ENCODE data around the gene KATNAL1.
"Not testable (repeated sequence)": the region's sequence is repeated elsewhere in the genome, so short reads cannot be mapped to it uniquely, and the experiment has no call there.

Gene KATNAL1

DNA sequence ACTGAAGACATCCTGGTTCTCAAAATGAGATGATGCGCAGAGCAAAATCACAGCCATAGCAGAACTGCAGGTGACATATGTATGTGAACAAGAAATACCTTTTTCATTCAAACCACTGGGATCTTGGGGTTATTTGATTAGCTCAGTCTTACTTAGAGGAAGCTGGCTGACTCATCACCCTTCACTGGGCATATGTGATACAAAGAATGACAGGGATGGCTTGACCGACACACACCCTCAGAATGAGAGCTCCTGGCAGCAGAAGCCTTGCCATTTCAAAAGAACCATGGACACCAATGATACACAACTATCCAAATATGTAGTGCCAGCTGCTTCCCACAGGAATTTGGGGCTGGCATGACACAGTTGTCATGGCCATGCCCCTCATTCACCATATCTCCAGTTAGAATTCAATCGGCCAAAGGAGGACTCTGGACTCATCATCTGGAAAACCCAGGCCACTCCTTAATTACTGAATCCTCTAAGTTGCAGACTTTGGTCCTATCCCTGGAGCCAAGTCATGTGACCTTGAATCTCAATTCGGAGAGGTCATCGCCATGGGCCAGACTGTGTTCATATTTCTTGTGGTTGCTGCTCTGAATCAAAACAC lies 115.8 kb downstream of the KATNAL1 start:
- no peak overlapping the region for H3K4me3 ChIP-seq (ENCODE audit: low read length)
- TF ChIP-seq ZNF274 (IDR thresholded peaks at IDR 0.05; ENCODE audit: low read depth, low read length) = no peak

DNA sequence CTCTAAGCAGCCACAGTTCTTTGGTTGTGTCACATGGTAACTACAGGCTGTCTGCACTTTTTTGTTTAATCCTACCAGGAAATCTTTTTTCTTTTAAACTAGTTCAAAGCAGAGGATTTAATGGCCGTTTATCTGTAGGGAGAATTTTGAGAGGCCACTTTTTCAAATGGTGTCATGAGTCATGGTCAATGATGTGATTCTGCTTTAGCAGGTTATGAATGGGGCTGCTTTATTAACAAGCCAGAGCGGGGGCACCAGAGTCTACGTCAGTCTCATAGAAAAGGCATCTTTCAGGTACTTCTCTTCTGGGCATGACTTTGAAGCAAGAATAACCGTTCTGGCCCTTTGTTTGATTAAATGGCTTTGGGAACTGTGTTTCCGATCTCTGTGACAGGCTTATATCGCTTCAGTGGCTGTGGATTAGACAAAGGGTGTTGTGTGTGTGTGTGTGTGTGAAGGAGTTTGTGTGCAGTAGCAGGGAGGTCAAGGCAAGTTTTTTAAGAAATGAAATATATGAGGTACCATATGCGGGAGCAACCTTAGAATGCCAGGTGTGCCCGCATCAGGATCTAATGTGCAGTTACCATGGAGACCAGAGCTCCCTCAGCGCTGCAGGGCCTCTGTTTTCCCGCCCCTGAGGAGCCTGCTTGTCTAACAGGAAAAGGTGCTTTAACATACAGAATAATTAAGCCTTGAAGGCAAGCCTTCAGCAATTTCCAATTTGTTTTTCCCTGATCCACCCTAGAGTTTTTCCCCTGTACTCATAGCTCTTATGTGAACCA lies 120.5 kb downstream of the KATNAL1 start:
- no peak overlapping the region for H3K4me3 ChIP-seq (ENCODE audit: low read length)
- no peak for TF ChIP-seq ZNF274 (IDR thresholded peaks at IDR 0.05; ENCODE audit: low read depth, low read length)

- TF ChIP-seq ZNF274 (IDR thresholded peaks at IDR 0.05; ENCODE audit: low read depth, low read length) = no peak
- no peak overlapping the region for H3K4me3 ChIP-seq (ENCODE audit: low read length)
Observed at GRCh38 chr13:30181888-30182651, 125.3 kb downstream of the KATNAL1 start.

GRCh38 chr13:30179597-30180276 lies 127.6 kb downstream of the KATNAL1 start:
- no peak for TF ChIP-seq ZNF274 (IDR thresholded peaks at IDR 0.05; ENCODE audit: low read depth, low read length)
- no peak overlapping the region for H3K4me3 ChIP-seq (ENCODE audit: low read length)

GRCh38 chr13:30178976-30179375 lies 128.4 kb downstream of the KATNAL1 start:
- TF ChIP-seq ZNF274 (IDR thresholded peaks at IDR 0.05; ENCODE audit: low read depth, low read length) = no peak
- H3K4me3 ChIP-seq (ENCODE audit: low read length) = no peak overlapping the region

DNA sequence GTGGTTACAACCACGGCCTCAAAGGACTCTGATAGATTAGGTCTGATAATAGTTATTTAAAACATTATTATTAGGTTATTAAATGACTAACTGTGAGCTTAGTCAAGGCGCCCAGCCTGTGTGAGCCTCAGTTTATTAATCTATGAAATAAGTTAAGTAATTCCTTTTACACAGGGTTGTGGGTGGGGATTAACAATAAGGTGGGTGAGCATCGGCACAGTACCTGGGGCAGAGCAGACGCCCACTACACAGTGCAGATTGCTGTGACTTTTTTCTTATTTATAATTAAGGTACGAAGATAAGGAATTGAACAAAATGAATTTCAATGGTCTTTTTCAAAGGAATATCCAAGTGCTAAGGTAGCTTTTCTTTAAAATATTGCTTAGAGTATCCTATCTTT lies 132.2 kb downstream of the KATNAL1 start:
- H3K4me3 ChIP-seq (ENCODE audit: low read length) = no peak overlapping the region
- TF ChIP-seq ZNF274 (IDR thresholded peaks at IDR 0.05; ENCODE audit: low read depth, low read length) = no peak

- not testable (repeated sequence) for H3K4me3 ChIP-seq (ENCODE audit: low read length)
Observed at GRCh38 chr13:30174250-30174649, 133.1 kb downstream of the KATNAL1 start.

- H3K4me3 ChIP-seq (ENCODE audit: low read length) = no peak overlapping the region
- TF ChIP-seq ZNF274 (IDR thresholded peaks at IDR 0.05; ENCODE audit: low read depth, low read length) = no peak
Observed at GRCh38 chr13:30173303-30173610, 134.1 kb downstream of the KATNAL1 start.

DNA sequence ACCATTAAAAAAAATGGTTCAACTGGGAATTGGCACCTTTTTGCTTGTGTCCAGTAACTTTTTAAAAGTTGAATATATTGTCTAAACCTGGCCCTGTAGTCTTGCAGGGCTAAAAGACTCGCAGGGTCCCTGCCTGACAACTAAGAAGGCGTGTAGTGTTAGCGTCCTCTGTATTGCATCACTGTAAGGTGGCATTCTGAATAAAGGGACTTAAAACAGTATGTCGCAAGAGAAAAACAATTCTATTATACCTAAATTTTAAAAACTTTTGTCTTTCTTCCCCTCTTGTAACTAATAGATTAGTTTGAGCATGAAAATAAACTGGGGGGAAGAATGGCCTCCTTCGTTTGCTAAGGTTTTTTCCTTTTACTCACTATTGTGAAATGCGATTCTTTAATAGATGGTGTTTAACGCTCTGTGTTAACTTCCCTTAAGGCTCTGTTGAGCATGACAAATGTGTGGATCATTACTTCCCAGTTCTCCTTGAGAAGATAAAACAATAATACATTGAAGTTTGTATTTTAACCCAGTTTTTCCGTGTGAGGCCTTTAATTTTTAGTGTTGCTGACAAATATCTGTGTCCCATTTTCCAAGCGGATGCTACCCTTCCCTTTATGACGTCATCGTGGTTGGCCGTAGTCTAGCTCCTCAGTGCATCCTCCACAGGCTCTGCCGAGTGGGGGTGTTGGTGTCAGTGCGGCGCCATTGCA lies 134.6 kb downstream of the KATNAL1 start:
- no peak overlapping the region for H3K4me3 ChIP-seq (ENCODE audit: low read length)
- TF ChIP-seq ZNF274 (IDR thresholded peaks at IDR 0.05; ENCODE audit: low read depth, low read length) = no peak

DNA sequence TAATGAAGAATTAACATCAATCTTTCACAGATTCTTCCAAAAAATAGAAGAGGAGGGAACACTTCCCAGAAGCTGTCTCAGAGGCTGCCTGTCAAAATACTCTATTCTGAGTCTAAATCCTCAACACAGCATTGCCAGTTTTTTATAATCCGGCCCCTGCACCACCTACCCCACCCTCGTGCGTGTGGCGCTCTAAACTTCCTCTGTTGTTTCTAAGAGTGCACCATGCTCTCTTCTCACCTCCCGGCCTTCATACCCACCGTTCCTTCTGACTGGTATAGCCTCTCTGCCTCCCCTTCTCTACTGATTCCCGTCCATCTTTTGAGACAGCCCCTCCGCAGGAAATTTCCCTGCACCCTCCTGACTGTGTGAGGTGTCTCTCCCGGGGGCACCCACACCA lies 136.8 kb downstream of the KATNAL1 start:
- TF ChIP-seq ZNF274 (IDR thresholded peaks at IDR 0.05; ENCODE audit: low read depth, low read length) = no peak
- H3K4me3 ChIP-seq (ENCODE audit: low read length) = no peak overlapping the region

DNA sequence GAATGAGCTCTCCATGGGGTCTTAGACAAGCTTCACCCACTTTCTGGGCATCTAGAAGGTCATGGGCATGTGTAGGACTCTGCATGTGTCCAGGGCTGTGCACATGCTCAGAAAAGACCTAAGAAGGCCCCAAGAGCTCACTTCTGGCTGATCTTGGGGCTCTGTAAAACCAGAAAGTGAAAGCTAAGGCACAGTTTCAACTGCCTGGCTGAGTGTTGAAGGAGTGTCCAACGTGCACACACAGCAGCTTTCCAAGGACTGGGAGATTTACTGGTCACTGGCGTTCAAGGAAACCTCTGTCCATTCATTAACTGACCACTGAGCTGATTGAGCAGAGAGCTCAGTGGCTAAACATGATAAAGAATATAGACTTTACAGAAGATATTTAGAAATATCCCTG lies 137.9 kb downstream of the KATNAL1 start:
- no peak overlapping the region for H3K4me3 ChIP-seq (ENCODE audit: low read length)
- no peak for TF ChIP-seq ZNF274 (IDR thresholded peaks at IDR 0.05; ENCODE audit: low read depth, low read length)

- no peak overlapping the region for H3K4me3 ChIP-seq (ENCODE audit: low read length)
Observed at GRCh38 chr13:30165796-30166195, 141.6 kb downstream of the KATNAL1 start.

DNA sequence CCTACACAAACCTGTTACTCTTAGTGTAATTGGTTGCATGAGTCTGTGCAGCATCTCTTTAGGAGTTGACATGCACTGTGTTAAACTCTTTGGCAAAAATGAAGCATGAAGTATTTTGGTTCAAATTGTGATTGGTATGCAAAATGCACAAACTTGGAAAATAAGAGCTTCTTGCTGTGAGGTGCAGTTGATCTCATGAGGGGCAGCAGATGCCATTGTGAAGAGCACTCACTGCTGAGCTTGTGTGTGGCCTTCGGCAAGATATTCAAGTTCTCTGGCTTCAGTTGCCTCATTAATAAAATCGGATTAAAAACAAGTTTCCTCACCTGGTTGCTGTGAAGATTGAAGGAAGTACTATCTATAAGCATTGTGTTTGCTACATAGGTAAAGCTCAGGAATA lies 142.3 kb downstream of the KATNAL1 start:
- TF ChIP-seq ZNF274 (IDR thresholded peaks at IDR 0.05; ENCODE audit: low read depth, low read length) = no peak
- H3K4me3 ChIP-seq (ENCODE audit: low read length) = no peak overlapping the region

More at GRCh38 chr13:30165796-30166195, 141.6 kb downstream of the KATNAL1 start:
- no peak for TF ChIP-seq ZNF274 (IDR thresholded peaks at IDR 0.05; ENCODE audit: low read depth, low read length)

- no peak overlapping the region for H3K4me3 ChIP-seq (ENCODE audit: low read length)
- no peak for TF ChIP-seq ZNF274 (IDR thresholded peaks at IDR 0.05; ENCODE audit: low read depth, low read length)
Observed at GRCh38 chr13:30164146-30164545, 143.2 kb downstream of the KATNAL1 start.

Measured in GM08714 (cell line).